Peyer's patch (tissue), 4 donors: ENCODE data around the gene TREML1.

Experiments used
- POLR2A ChIP-seq, 2 donors: fragments of 450-650 bp; IDR thresholded peaks; one replicate each; pipeline ENCODE4 v1.5.1; 2017; ENCODE audit warnings: antibody characterized with exemption in 2 of 2, mild to moderate bottlenecking in 2 of 2, moderate library complexity in 2 of 2
- TF ChIP-seq, protein P1 (sequence below), 6 experiments: fragments of 450-650 bp in 4 of 6; fragments of 200-600 bp in 2 of 6; sonication (generic) in 1 of 6; IDR thresholded peaks; one replicate each; pipeline ENCODE4 v1.5.1; 2017 to 2019; ENCODE audit warnings: antibody characterized with exemption in 6 of 6, mild to moderate bottlenecking in 3 of 6, moderate library complexity in 1 of 6

GRCh38 chr6:41191569-41191968 is 37.4 kb upstream of the TREML1 start:
- TF ChIP-seq, protein P1, sequence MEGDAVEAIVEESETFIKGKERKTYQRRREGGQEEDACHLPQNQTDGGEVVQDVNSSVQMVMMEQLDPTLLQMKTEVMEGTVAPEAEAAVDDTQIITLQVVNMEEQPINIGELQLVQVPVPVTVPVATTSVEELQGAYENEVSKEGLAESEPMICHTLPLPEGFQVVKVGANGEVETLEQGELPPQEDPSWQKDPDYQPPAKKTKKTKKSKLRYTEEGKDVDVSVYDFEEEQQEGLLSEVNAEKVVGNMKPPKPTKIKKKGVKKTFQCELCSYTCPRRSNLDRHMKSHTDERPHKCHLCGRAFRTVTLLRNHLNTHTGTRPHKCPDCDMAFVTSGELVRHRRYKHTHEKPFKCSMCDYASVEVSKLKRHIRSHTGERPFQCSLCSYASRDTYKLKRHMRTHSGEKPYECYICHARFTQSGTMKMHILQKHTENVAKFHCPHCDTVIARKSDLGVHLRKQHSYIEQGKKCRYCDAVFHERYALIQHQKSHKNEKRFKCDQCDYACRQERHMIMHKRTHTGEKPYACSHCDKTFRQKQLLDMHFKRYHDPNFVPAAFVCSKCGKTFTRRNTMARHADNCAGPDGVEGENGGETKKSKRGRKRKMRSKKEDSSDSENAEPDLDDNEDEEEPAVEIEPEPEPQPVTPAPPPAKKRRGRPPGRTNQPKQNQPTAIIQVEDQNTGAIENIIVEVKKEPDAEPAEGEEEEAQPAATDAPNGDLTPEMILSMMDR (IDR thresholded peaks at IDR 0.05): peak in 1 of 6 experiments; percentile 12
- no peak for TF ChIP-seq POLR2A (IDR thresholded peaks at IDR 0.05)
